ENCODE results near the gene FUT1.

FUT1 gene

GRCh38 chr19:48745208-48745995 lies 7.0 kb downstream of the FUT1 start:
- no peak overlapping the region for H3K18ac ChIP-seq (ENCODE audit: low read length)
- H3K27ac ChIP-seq (replicated peaks; ENCODE audit: low read length): peak overlapping the region; percentile 30
- no peak overlapping the region for H3K4ac ChIP-seq (ENCODE audit: low read length)
- peaks cover 0 to 3% of the 10 kb centered on the region in 2 donors for H3K4me1 ChIP-seq (ENCODE audit: control insufficient read depth in 2 of 2, insufficient read depth in 1 of 2, low read depth in 1 of 2, low read length in 2 of 2)
- no peak overlapping the region for H3K9ac ChIP-seq (ENCODE audit: low read depth, low read length, poor library complexity)
- H3K4me3 ChIP-seq (ENCODE audit: low read length in 2 of 2): peak overlapping the region in 1 of 2 donors; percentile 14
- H3K14ac ChIP-seq (ENCODE audit: low read length): no peak overlapping the region
- WGBS, 2 donors (ENCODE audit: extremely low coverage in 2 of 2, insufficient read length in 2 of 2, insufficient replicate concordance in 1 of 2): no CpG with 5 or more reads among the region's 33 CpGs
- H2BK5ac ChIP-seq (ENCODE audit: low read length): no peak overlapping the region
- no peak for DNase-seq (ENCODE audit: low spot score)
- H4K8ac ChIP-seq (ENCODE audit: low read depth, low read length): no peak overlapping the region
- H2BK12ac ChIP-seq (ENCODE audit: low read length): no peak overlapping the region
- peak overlapping the region; percentile 19 for H2AFZ ChIP-seq (ENCODE audit: low read length)
- H3K23ac ChIP-seq (ENCODE audit: low read depth, low read length, poor library complexity): no peak overlapping the region
- H2BK120ac ChIP-seq (ENCODE audit: low read depth, low read length): no peak overlapping the region
- H3K9me3 ChIP-seq (replicated peaks in 1 of 2; ENCODE audit: control insufficient read depth in 2 of 2, insufficient read depth in 1 of 2, low read depth in 1 of 2, low read length in 2 of 2): peaks cover 4 to 6% of the 10 kb centered on the region in 2 donors
- H2BK15ac ChIP-seq (ENCODE audit: low read length): peak overlapping the region; percentile 40
- no peak overlapping the region for H3K4me2 ChIP-seq (ENCODE audit: insufficient read depth, low read length, poor library complexity, severe bottlenecking)
- H2AK5ac ChIP-seq (ENCODE audit: low read depth, low read length): peak overlapping the region; percentile 8
- H3K36me3 ChIP-seq (replicated peaks in 1 of 2; ENCODE audit: control insufficient read depth in 2 of 2, insufficient read depth in 2 of 2, low read length in 2 of 2): no peaks in the 10 kb centered on the region
- H3K27me3 ChIP-seq (ENCODE audit: control insufficient read depth in 3 of 3, insufficient read depth in 3 of 3, low read depth in 1 of 3, low read length in 3 of 3): peaks cover 0 to 36% (median 10%) of the 10 kb centered on the region in 3 experiments
- H4K91ac ChIP-seq (ENCODE audit: low read depth, low read length, poor library complexity): no peak overlapping the region
- no peaks in the 10 kb centered on the region for H3K79me1 ChIP-seq (ENCODE audit: low read depth, low read length)

- no peak overlapping the region for H4K91ac ChIP-seq (ENCODE audit: low read depth, low read length, poor library complexity)
- H3K4me1 ChIP-seq (ENCODE audit: control insufficient read depth in 2 of 2, insufficient read depth in 1 of 2, low read depth in 1 of 2, low read length in 2 of 2): peaks cover 3 to 8% of the 10 kb centered on the region in 2 donors
- H2BK15ac ChIP-seq (ENCODE audit: low read length): no peak overlapping the region
- H4K8ac ChIP-seq (ENCODE audit: low read depth, low read length): no peak overlapping the region
- no peaks in the 10 kb centered on the region for H3K36me3 ChIP-seq (replicated peaks in 1 of 2; ENCODE audit: control insufficient read depth in 2 of 2, insufficient read depth in 2 of 2, low read length in 2 of 2)
- H3K27ac ChIP-seq (replicated peaks; ENCODE audit: low read length): no peak overlapping the region
- H2AK5ac ChIP-seq (ENCODE audit: low read depth, low read length): peak overlapping the region; percentile 10
- peaks cover 3 to 4% of the 10 kb centered on the region in 2 donors for H3K9me3 ChIP-seq (replicated peaks in 1 of 2; ENCODE audit: control insufficient read depth in 2 of 2, insufficient read depth in 1 of 2, low read depth in 1 of 2, low read length in 2 of 2)
- no peak overlapping the region for H2BK120ac ChIP-seq (ENCODE audit: low read depth, low read length)
- H3K18ac ChIP-seq (ENCODE audit: low read length): no peak overlapping the region
- H3K4me2 ChIP-seq (ENCODE audit: insufficient read depth, low read length, poor library complexity, severe bottlenecking): no peak overlapping the region
- H3K4me3 ChIP-seq (ENCODE audit: low read length in 2 of 2): no peak overlapping the region
- H2BK12ac ChIP-seq (ENCODE audit: low read length): peak overlapping the region; percentile 4
- H3K27me3 ChIP-seq (ENCODE audit: control insufficient read depth in 3 of 3, insufficient read depth in 3 of 3, low read depth in 1 of 3, low read length in 3 of 3): peaks cover 9 to 32% (median 25%) of the 10 kb centered on the region in 3 experiments
- no peak overlapping the region for H2AFZ ChIP-seq (ENCODE audit: low read length)
- DNase-seq (ENCODE audit: low spot score): no peak
- H3K14ac ChIP-seq (ENCODE audit: low read length): no peak overlapping the region
- no peaks in the 10 kb centered on the region for H3K79me1 ChIP-seq (ENCODE audit: low read depth, low read length)
- H3K4ac ChIP-seq (ENCODE audit: low read length): peak overlapping the region; percentile 8
- no peak overlapping the region for H3K23ac ChIP-seq (ENCODE audit: low read depth, low read length, poor library complexity)
- H3K9ac ChIP-seq (ENCODE audit: low read depth, low read length, poor library complexity): no peak overlapping the region
- no peak overlapping the region for H2BK5ac ChIP-seq (ENCODE audit: low read length)
- WGBS, 2 donors (ENCODE audit: extremely low coverage in 2 of 2, insufficient read length in 2 of 2, insufficient replicate concordance in 1 of 2): no CpG with 5 or more reads among the region's 11 CpGs
Measured at GRCh38 chr19:48742096-48742495, 10.3 kb downstream of the FUT1 start.

GRCh38 chr19:48741129-48741999 lies 11.1 kb downstream of the FUT1 start:
- H3K14ac ChIP-seq (ENCODE audit: low read length): no peak overlapping the region
- H3K27ac ChIP-seq (replicated peaks; ENCODE audit: low read length): no peak overlapping the region
- H3K9me3 ChIP-seq (replicated peaks in 1 of 2; ENCODE audit: control insufficient read depth in 2 of 2, insufficient read depth in 1 of 2, low read depth in 1 of 2, low read length in 2 of 2): peaks cover 2 to 4% of the 10 kb centered on the region in 2 donors
- H3K4me1 ChIP-seq (ENCODE audit: control insufficient read depth in 2 of 2, insufficient read depth in 1 of 2, low read depth in 1 of 2, low read length in 2 of 2): peaks cover 3 to 8% of the 10 kb centered on the region in 2 donors
- H4K8ac ChIP-seq (ENCODE audit: low read depth, low read length): peak overlapping the region; percentile 70
- no peak overlapping the region for H3K4me3 ChIP-seq (ENCODE audit: low read length in 2 of 2)
- H3K4me2 ChIP-seq (ENCODE audit: insufficient read depth, low read length, poor library complexity, severe bottlenecking): no peak overlapping the region
- peak overlapping the region; percentile 4 for H2BK12ac ChIP-seq (ENCODE audit: low read length)
- H3K23ac ChIP-seq (ENCODE audit: low read depth, low read length, poor library complexity): no peak overlapping the region
- no peak overlapping the region for H3K4ac ChIP-seq (ENCODE audit: low read length)
- peaks cover 9 to 32% (median 25%) of the 10 kb centered on the region in 3 experiments for H3K27me3 ChIP-seq (ENCODE audit: control insufficient read depth in 3 of 3, insufficient read depth in 3 of 3, low read depth in 1 of 3, low read length in 3 of 3)
- H3K9ac ChIP-seq (ENCODE audit: low read depth, low read length, poor library complexity): no peak overlapping the region
- no CpG with 5 or more reads among the region's 35 CpGs for WGBS, 2 donors (ENCODE audit: extremely low coverage in 2 of 2, insufficient read length in 2 of 2, insufficient replicate concordance in 1 of 2)
- DNase-seq (ENCODE audit: low spot score): no peak
- peak overlapping the region; percentile 31 for H3K18ac ChIP-seq (ENCODE audit: low read length)
- H3K36me3 ChIP-seq (replicated peaks in 1 of 2; ENCODE audit: control insufficient read depth in 2 of 2, insufficient read depth in 2 of 2, low read length in 2 of 2): no peaks in the 10 kb centered on the region
- H2BK15ac ChIP-seq (ENCODE audit: low read length): no peak overlapping the region
- peak overlapping the region; percentile 10 for H2AK5ac ChIP-seq (ENCODE audit: low read depth, low read length)
- H2BK120ac ChIP-seq (ENCODE audit: low read depth, low read length): no peak overlapping the region
- no peaks in the 10 kb centered on the region for H3K79me1 ChIP-seq (ENCODE audit: low read depth, low read length)
- H4K91ac ChIP-seq (ENCODE audit: low read depth, low read length, poor library complexity): no peak overlapping the region
- H2BK5ac ChIP-seq (ENCODE audit: low read length): peak overlapping the region; percentile 33
- H2AFZ ChIP-seq (ENCODE audit: low read length): no peak overlapping the region
